Cerebellar nuclear complex (tissue), 1 donor: ENCODE measurements around the gene ZP3.
"Not testable (repeated sequence)": the region's sequence is repeated elsewhere in the genome, so short reads cannot be mapped to it uniquely, and the experiment has no call there.

Experiments used
- DNase-seq, 2 experiments: peaks; one replicate each; lab custom pipeline; 2025; lab: John Stamatoyannopoulos, UW

The ZP3 gene

DNA sequence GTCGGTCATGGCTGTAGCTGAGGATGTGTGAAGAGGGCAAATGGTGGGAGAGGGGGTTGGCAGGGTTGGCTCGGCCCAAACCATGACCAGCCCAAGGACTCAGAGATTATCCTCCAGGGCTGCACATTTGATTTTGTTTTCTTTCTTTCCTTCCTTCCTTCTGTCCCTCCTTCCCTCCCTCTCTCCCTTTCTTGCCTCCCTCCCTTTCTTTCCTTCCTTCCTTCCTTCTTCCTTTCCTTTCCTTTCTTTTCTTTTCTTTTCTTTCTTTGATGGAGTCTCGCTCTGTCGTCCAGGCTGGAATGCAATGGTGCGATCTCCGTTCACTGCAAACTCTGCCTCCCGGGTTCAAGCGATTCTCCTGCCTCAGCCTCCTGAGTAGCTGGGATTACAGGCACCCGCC, 19.0 kb upstream of the ZP3 start:
- no peak for DNase-seq

GRCh38 chr7:76407718-76408117, 17.0 kb upstream of the ZP3 start:
- DNase-seq = no peak

DNA sequence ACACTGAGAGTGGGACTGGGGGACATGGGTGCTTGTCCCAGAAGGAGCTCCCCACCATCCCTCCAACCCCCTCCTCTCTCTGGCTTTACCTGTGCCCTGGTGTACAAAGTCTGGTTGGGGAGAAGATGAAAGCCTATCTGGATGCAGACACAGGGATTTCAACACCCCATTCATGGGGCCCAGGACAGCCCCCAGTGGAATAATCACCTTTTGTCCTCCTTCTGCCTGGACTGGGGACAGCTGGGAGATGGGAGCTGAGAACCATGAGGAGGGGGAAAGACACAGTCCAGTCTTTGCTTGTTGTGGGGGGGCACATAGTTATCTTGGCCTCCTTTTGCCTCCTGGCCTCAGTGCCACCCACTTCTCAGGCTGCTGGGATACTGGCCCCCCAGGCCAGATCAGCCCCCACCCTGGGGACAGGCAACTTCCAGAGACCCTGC, 16.6 kb upstream of the ZP3 start:
- DNase-seq = no peak

- no peak for DNase-seq
Observed at GRCh38 chr7:76409537-76409936, 15.2 kb upstream of the ZP3 start, which contains the start of gene SSC4D. Gene SSC4D, minus strand, starts transcription at chr7:76409697. Its CDS starts 5,258 bp downstream, at chr7:76404439.

- no peak for DNase-seq
Observed at GRCh38 chr7:76411626-76412025, 13.1 kb upstream of the ZP3 start.

GRCh38 chr7:76412249-76412648, 12.5 kb upstream of the ZP3 start:
- no peak for DNase-seq

DNA sequence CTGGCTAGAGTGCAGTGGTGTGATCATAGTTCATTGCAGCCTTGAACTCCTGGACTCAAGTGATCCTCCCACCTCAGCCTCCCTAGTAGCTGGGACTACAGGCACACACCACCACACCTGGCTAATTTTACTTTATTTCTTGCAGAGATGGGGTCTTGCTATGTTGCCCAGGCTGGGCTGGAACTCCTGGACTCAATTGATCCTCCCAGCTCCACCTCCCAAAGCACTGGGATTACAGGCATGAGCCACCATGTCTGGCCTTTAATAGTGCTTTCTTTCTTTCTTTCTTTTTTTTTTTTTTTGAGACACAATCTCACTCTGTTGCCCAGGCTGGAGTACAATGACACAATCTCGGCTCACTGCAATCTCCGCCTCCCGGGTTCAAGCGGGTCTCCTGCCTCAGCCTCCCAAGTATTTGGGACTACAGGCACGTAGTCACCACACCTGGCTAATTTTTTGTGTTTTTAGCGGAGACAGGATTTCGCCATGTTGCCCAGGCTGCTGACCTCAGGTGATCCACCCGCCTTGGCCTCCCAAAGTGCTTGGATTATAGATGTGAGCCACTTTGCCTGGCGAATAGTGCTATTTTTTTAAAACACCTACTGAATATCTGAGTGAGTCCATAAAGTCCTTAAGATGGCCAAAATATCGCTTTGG, 7.0 kb upstream of the ZP3 start:
- not testable (repeated sequence) for DNase-seq

DNA sequence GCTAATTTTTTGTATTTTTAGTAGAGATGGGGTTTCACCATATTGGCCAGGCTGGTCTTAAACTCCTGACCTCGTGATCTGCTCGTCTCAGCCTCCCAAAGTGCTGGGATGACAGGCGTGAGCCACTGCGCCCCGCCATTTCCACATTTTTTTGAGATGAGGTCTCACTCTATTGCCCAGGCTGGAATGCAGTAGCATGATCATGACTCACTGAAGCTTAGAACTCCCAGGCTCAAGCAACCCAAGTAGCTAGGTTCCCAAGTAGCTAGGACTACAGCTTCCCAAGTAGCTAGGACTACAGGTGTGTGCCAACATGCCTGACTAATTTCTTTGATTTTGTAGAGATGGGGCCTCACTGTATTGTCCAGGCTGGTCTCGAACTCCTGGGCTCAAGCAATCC, 3.7 kb upstream of the ZP3 start:
- not testable (repeated sequence) for DNase-seq

DNA sequence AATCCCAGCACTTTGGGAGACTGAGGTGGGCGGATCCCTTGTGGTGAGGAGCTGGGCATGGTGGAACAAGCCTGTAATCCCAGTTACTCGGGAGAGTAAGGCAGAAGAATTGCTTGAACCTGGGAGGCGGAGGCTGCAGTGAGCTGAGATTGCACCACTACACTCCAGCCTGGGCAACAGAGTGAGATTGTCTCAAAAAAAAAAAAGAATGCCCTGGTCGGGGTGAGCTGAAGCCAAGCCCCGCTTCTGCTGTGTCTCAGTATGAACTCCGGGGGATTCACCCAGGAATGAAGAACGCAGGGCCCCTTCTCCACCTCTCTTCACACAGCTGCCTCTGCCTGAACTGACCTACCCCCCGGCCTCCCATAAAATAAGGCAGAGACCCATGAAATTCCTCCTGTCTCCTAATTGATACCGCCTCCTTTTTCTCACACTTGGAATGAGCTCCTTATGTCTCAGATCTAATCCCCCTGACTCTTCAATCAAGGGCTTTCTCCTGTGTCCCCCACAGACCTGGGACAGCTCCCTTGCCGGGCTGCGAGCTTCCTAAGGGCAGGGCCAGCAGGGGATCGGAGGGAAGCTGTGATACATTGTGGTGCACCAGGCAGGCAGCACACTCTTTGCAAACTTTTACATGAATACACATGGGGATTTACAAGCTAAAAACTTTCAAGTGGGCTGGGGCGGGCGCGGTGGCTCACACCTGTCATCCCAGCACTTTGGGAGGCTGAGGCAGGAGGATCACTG, 911 bp upstream of the ZP3 start:
- DNase-seq = no peak

DNA sequence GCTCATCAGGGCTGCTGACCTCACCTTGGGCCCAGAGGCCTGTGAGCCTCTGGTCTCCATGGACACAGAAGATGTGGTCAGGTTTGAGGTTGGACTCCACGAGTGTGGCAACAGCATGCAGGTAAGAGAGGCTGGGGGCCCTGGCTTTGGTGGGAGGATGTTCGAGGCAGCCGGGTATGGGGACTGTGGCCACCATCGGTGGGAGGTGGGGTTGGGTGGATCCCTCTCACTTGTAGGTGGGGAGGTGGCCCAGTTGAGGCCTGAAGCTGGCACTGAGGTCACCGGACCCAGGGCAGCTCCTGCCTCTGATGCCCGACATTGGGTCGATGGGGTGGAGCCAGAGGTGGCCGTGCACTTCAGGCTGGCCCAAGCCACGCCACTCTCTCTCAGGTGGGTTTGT, 406 bp downstream of the ZP3 start:
- no peak for DNase-seq

- not testable (repeated sequence) for DNase-seq
Observed at GRCh38 chr7:76425558-76425957, 808 bp downstream of the ZP3 start.

DNA sequence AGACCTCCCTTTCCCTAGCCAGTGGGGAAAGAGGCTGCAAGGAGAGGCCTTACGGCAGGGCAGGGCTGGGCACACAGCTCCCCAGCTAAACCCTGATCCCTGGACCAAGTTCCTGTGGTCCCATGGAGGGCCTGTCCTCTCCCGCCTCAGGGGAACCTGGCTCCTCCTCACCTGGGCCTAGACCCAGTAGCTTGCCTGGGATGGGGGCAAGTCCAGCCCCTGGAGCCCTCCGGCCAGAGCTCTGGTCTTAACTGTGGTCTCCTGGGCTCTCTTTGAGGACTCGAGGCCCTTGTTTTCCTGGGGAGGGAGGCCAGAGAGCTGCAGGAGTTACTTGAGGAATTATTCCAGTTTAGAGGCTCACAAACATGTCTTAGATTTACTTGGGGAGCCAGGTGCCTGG, 1.5 kb downstream of the ZP3 start:
- DNase-seq = no peak

DNA sequence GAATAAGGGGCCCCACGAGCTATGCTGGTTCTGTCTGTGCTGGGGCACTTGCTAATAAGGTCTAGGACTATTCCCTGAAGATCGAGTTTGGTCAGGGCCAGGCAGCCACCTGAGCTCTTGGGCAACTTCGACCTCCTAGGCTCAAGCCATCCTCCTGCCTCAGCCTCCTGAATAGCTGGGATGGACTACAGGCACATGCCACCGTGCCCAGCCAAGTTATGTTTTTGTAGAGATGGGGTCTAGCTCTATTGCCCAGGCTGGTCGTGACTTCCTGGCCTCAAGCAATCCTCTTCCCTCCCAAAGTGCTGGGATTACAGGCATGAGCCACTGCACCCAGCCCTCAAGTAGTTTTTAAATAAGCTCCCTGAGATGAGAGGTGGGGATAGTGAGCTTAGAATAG, 2.9 kb downstream of the ZP3 start:
- DNase-seq = no peak

DNA sequence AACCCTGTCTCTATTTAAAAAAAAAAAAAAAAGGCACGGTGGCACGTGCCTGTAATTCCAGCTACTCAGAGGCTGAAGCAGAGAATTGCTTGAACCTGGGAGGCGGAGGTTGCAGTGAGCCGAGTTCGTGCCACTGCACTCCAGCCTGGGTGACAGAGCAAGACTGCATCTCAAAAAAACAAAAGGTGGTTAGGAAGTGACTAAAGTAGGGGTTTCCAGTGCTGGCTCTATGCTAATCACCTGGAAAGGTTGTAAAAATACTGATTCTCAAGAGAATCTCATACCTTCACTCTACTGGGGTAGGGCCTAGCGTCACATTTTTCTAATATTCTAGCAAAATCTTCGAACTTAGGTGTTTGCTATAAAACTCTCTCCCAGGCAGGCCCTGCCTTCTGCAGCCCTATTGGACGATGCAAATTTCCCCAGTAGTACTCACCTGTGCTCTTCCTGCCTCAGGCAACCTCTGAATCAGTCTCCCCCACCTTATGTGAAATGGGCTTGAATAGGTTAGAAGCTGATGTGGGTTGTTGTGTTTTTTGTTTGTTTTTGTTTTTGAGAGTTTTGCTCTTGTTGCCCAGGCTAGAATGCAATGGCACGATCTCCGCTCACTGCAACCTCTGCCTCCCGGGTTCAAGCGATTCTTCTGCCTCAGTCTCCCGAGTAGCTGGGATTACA, 3.5 kb downstream of the ZP3 start:
- no peak for DNase-seq

- no peak for DNase-seq
Observed at GRCh38 chr7:76428868-76429805, 4.4 kb downstream of the ZP3 start.

GRCh38 chr7:76430211-76430610, 5.5 kb downstream of the ZP3 start:
- DNase-seq = no peak

DNA sequence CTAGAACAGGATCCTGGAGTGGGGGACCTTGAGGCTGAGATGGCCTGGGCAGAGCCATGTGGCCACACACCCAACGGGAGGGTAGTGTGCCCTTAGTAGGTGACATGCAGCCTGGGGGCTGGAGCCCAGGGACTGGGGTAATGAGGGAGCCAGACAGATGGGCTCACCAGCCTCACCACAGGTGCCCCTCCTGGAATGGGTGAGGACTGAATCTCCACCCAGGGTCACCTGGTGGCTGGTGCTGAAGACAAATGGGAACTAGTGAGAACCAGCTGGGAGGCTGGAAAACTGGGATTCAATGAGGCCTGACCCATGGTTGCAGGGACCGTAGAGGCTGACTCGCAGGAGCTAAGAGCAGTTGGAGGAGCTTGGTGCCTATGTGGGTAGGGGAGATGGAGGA, 6.1 kb downstream of the ZP3 start:
- no peak for DNase-seq

DNA sequence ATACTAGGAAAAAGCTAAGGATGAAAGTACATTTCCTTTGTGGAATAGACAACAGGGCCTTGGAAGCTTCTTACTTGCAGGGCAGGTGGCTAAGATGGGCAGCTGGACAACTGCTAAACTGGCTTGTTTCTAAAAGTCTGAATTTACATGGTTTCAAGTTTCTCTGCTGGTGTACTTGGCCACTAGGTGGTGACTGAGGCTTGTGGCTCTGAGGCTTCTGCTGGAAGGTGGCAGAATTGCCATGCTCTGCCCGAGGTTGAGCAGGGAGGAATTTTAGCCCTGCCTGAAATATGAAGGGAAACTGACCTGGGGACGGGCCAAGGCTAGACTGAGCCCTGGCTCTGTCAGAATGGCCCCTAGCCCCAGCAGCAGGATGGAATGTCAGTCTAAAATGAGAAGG, 13.1 kb downstream of the ZP3 start:
- DNase-seq = peak in 1 of 2 experiments; percentile 3

GRCh38 chr7:76439120-76439888, 14.6 kb downstream of the ZP3 start:
- not testable (repeated sequence) for DNase-seq

DNA sequence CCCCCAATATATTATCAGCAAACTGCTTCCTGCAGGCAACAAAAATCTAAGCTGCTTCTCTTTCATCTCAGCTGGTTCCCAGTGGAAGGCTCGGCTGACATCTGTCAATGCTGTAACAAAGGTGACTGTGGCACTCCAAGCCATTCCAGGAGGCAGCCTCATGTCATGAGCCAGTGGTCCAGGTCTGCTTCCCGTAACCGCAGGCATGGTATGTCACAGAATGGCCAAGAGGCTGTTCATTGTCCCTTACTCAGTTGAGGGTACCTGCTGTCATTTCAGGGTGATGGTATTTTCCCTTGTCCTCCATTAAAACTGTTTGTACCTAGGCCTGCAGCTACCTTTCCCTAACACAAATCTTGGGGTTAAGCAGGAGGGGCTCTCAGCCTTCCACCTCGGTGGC, 15.7 kb downstream of the ZP3 start:
- not testable (repeated sequence) for DNase-seq

GRCh38 chr7:76441792-76442191, 17.0 kb downstream of the ZP3 start:
- DNase-seq = not testable (repeated sequence)
